Neural cell (in vitro differentiated cells): ENCODE results near the gene NR1H2. TPM values are rescaled to one million over a fixed set of nuclear protein-coding genes. Genes with fewer than 3 reads are reported as not detected.

Experiments used
- H2AFZ ChIP-seq: fragments of 200-600, 300-800 bp; sonication (generic), shearing (Covaris generic); 2 replicates; pipeline ENCODE4 v1.6.0; 2014; ENCODE audit warnings: low read depth, mild to moderate bottlenecking, antibody characterized with exemption, low read length, moderate library complexity
- H3F3A ChIP-seq: fragments of 200-600 bp; shearing (Covaris generic); 2 replicates; pipeline ENCODE4 v1.6.1; 2016; ENCODE audit warnings: mild to moderate bottlenecking, moderate library complexity, mixed read lengths, antibody characterized with exemption, low read length; ENCODE audit not compliant: insufficient read depth, poor library complexity, severe bottlenecking
- H3K27ac ChIP-seq: fragments of 200-600, 300-800 bp; sonication (generic), shearing (Covaris generic); 2 replicates; pipeline ENCODE4 v1.5.1; 2014; ENCODE audit warnings: mild to moderate bottlenecking, low read length, moderate library complexity
- H3K27me3 ChIP-seq: fragments of 300-800, 200-600 bp; sonication (generic), shearing (Covaris generic); 2 replicates; pipeline ENCODE4 v1.6.0; 2014; ENCODE audit warnings: mild to moderate bottlenecking, low read depth, low read length, moderate library complexity; ENCODE audit not compliant: insufficient read depth
- H3K36me3 ChIP-seq: fragments of 300-800, 200-600 bp; sonication (generic), shearing (Covaris generic); 2 replicates; pipeline ENCODE4 v1.5.1; 2014; ENCODE audit warnings: mild to moderate bottlenecking, antibody characterized with exemption, low read length, moderate library complexity; ENCODE audit not compliant: insufficient read depth
- H3K4me2 ChIP-seq: fragments of 300-800, 200-600 bp; sonication (generic), shearing (Covaris generic); 2 replicates; pipeline ENCODE4 v1.6.0; 2014; ENCODE audit warnings: mild to moderate bottlenecking, low read length
- H3K4me3 ChIP-seq: fragments of 300-800, 200-600 bp; sonication (generic), shearing (Covaris generic); 2 replicates; pipeline ENCODE4 v1.5.1; 2014; ENCODE audit warnings: mild to moderate bottlenecking, low read length, moderate library complexity
- H3K79me2 ChIP-seq: fragments of 200-600 bp; shearing (Covaris generic); replicated peaks from 2 replicates; pipeline ENCODE4 v1.6.0; 2014; ENCODE audit warnings: mild to moderate bottlenecking, low read length, moderate library complexity; ENCODE audit not compliant: insufficient read depth
- H3K9ac ChIP-seq: fragments of 300-800, 200-600 bp; sonication (generic), shearing (Covaris generic); 2 replicates; pipeline ENCODE4 v1.6.1; 2016; ENCODE audit warnings: mild to moderate bottlenecking, low read length, mixed read lengths
- H3K9me2 ChIP-seq: fragments of 200-600 bp; shearing (Covaris generic); 2 replicates; pipeline ENCODE4 v1.6.1; 2016; ENCODE audit warnings: mild to moderate bottlenecking, low read length, mixed read lengths; ENCODE audit not compliant: insufficient read depth
- H3K9me3 ChIP-seq: fragments of 200-600, 300-800 bp; sonication (generic), shearing (Covaris generic); 2 replicates; pipeline ENCODE4 v1.6.1; 2016; ENCODE audit warnings: mild to moderate bottlenecking, mixed run types, low read length, moderate library complexity, mixed read lengths
- H4K20me1 ChIP-seq: fragments of 200-600 bp; shearing (Covaris generic); 2 replicates; pipeline ENCODE4 v1.6.1; 2016; ENCODE audit warnings: mild to moderate bottlenecking, mixed run types; ENCODE audit not compliant: insufficient read depth
- CTCF ChIP-seq: fragments of 450-650 bp; IDR thresholded peaks from 2 replicates; pipeline ENCODE4 v1.5.1; 2014; ENCODE audit warnings: antibody characterized with exemption, mild to moderate bottlenecking, moderate library complexity; ENCODE audit not compliant: poor library complexity, severe bottlenecking
- EP300 ChIP-seq: fragments of 450-650 bp; conservative IDR thresholded peaks from 2 replicates; pipeline ENCODE4 v1.6.1; 2014; ENCODE audit warnings: antibody characterized with exemption, mild to moderate bottlenecking, moderate library complexity; ENCODE audit not compliant: poor library complexity, severe bottlenecking
- EZH2 ChIP-seq: fragments of 200-600, 300-800 bp; shearing (Covaris generic), sonication (generic); IDR thresholded peaks from 2 replicates; pipeline ENCODE4 v1.6.1; 2014; ENCODE audit warnings: antibody characterized with exemption, low read length, borderline replicate concordance, mild to moderate bottlenecking; ENCODE audit not compliant: insufficient read depth, poor library complexity, severe bottlenecking
- MXI1 ChIP-seq: fragments of 450-650 bp; conservative IDR thresholded peaks from 2 replicates; pipeline ENCODE4 v1.6.1; 2014; ENCODE audit warnings: antibody characterized with exemption, mild to moderate bottlenecking; ENCODE audit not compliant: poor library complexity, severe bottlenecking
- POLR2AphosphoS5 ChIP-seq: IDR thresholded peaks from 2 replicates; pipeline ENCODE4 v1.6.1; 2012
- RAD21 ChIP-seq: fragments of 450-650 bp; conservative IDR thresholded peaks from 2 replicates; pipeline ENCODE4 v1.6.1; 2014; ENCODE audit warnings: antibody characterized with exemption, mild to moderate bottlenecking, moderate library complexity
- SMC3 ChIP-seq: fragments of 450-650 bp; conservative IDR thresholded peaks from 2 replicates; pipeline ENCODE4 v1.6.1; 2014; ENCODE audit warnings: antibody characterized with exemption, mild to moderate bottlenecking, moderate library complexity; ENCODE audit not compliant: poor library complexity
- TAF1 ChIP-seq: IDR thresholded peaks from 2 replicates; pipeline ENCODE4 v1.6.1; 2012; ENCODE audit warnings: low read depth
- polyA plus RNA-seq: library from polyadenylated mRNA; depleted of rRNA; stranded (reverse); fragments of >200 nt; gene quantifications from 2 replicates; pipeline ENCODE4 v1.2.3, GENCODE V29; 2014
- TF ChIP-seq, protein P1 (sequence below): IDR thresholded peaks from 2 replicates; pipeline ENCODE4 v1.6.1; 2012; ENCODE audit warnings: borderline replicate concordance

NR1H2 gene
- polyA plus RNA-seq, 1 donor from 2014 or later = 18.5 TPM

DNA sequence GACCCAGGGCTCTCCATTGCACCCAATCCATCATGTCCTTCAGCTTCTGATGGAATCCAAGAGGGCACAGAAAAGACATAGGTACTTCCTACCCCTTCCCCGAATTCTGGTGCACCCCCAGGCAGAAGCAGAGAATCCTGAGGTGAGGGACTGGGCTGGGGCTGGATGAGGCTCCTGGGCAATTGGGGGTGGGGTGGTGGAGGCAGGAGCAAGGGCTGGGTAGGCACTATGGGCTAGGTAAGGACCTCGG, 44.3 kb upstream of the NR1H2 start:
- no peaks in the 10 kb centered on the region for H3F3A ChIP-seq
- peak overlapping the region; percentile 85 for H3K9ac ChIP-seq

DNA sequence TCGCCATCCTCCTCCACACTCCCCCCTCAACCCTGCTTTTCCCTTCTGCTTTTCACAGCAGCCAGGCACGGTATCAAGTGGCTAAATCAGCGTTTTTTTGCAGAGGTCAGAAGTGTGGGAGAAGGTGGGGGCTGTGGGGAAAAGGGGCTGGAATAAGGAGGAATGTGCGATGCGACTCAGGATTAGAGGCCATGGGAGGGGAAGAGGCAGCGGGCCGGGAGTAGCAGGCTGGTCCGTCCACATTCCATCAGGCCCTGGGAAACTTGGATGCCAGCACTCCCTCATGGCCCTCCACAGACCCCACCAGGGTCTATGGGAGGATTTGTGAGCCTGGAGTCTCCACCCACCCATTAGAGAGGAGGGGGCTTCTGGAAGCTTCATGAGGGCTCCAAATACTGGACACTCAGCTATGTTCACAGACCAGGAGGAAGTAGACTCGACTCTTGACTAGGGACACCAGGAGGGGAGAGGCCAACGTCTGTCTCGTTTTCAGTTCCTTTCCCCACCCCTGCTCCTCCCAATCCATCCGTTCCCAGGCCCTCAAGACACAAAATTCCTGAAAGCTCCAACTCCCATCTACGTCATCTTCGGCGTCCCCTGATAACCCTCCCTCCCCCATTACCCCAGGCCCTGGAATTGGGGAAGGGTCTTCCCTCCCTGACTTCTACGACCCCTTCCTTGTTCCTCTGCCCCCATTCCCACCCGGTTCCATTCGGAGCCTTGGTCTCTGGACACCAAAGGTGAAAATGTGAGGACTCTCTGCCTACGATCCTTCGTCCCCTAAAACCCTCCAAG, 43.8 kb upstream of the NR1H2 start:
- Histone ChIP-seq H3K4me3 (peak overlapping the region; percentile 86), H3K9ac (peak overlapping the region; percentile 67), H3F3A (no peaks in the 10 kb centered on the region), H3K79me2 (no peaks in the 10 kb centered on the region), H3K9me2 (no peaks in the 10 kb centered on the region), H3K27ac (peak overlapping the region; percentile 12), H3K9me3 (no peaks in the 10 kb centered on the region), H2AFZ (peak overlapping the region; percentile 58), H3K4me2 (peak overlapping the region; percentile 58), H4K20me1 (no peaks in the 10 kb centered on the region), H3K36me3 (no peaks in the 10 kb centered on the region), H3K27me3 (peaks cover 6% of the 10 kb centered on the region)
- TF ChIP-seq MXI1 = no peak
- no peak for TF ChIP-seq EP300
- TF ChIP-seq SMC3 = no peak
- no peak for TF ChIP-seq POLR2AphosphoS5
- TF ChIP-seq RAD21 = no peak
- TF ChIP-seq CTCF = no peak
- TF ChIP-seq, protein P1, sequence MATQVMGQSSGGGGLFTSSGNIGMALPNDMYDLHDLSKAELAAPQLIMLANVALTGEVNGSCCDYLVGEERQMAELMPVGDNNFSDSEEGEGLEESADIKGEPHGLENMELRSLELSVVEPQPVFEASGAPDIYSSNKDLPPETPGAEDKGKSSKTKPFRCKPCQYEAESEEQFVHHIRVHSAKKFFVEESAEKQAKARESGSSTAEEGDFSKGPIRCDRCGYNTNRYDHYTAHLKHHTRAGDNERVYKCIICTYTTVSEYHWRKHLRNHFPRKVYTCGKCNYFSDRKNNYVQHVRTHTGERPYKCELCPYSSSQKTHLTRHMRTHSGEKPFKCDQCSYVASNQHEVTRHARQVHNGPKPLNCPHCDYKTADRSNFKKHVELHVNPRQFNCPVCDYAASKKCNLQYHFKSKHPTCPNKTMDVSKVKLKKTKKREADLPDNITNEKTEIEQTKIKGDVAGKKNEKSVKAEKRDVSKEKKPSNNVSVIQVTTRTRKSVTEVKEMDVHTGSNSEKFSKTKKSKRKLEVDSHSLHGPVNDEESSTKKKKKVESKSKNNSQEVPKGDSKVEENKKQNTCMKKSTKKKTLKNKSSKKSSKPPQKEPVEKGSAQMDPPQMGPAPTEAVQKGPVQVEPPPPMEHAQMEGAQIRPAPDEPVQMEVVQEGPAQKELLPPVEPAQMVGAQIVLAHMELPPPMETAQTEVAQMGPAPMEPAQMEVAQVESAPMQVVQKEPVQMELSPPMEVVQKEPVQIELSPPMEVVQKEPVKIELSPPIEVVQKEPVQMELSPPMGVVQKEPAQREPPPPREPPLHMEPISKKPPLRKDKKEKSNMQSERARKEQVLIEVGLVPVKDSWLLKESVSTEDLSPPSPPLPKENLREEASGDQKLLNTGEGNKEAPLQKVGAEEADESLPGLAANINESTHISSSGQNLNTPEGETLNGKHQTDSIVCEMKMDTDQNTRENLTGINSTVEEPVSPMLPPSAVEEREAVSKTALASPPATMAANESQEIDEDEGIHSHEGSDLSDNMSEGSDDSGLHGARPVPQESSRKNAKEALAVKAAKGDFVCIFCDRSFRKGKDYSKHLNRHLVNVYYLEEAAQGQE = no peak
- no peak for TF ChIP-seq TAF1
- no peak for TF ChIP-seq EZH2

More for the DNA sequence above, 44.3 kb upstream of the NR1H2 start:
- Histone ChIP-seq H3K27me3 (peaks cover 11% of the 10 kb centered on the region), H3K79me2 (no peaks in the 10 kb centered on the region), H3K4me3 (peak overlapping the region; percentile 86), H3K4me2 (peak overlapping the region; percentile 51), H3K36me3 (no peaks in the 10 kb centered on the region), H3K9me2 (no peaks in the 10 kb centered on the region), H3K9me3 (no peaks in the 10 kb centered on the region), H3K27ac (no peak overlapping the region), H2AFZ (no peak overlapping the region), H4K20me1 (no peaks in the 10 kb centered on the region)
- TF ChIP-seq TAF1 = no peak
- TF ChIP-seq EP300 = no peak
- no peak for TF ChIP-seq SMC3
- no peak for TF ChIP-seq RAD21
- TF ChIP-seq MXI1 = no peak
- no peak for TF ChIP-seq CTCF
